HG02678 (cell line): ENCODE measurements around the gene TLL2.

Experiments
- ATAC-seq: cut with Tn5 transposase; IDR thresholded peaks from one replicate; pipeline ENCODE4 v1.9.1; 2021; ENCODE audit warnings: mild to moderate bottlenecking, moderate library complexity; ENCODE audit not compliant: unreplicated experiment

TLL2 gene

DNA sequence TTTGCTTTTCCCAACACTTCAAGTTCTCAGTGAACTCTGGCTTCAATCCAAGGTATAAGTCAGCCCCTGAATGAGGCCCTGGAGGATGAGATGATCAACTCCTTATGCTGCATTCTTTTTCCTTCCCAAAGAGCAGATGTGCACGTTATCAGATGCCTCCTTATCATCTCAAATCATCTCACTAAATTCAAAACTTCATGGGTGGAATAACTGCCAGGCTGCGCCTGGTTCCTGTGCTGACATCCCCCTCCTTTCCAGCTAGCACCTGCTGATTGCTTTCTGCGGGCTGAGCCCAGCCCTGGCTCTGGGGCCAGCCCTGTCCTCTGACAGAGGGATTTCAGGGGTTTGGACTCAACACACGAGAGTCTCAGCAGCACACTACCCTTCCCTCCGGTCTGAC, 44.9 kb downstream of the TLL2 start:
- ATAC-seq, result no peak

DNA sequence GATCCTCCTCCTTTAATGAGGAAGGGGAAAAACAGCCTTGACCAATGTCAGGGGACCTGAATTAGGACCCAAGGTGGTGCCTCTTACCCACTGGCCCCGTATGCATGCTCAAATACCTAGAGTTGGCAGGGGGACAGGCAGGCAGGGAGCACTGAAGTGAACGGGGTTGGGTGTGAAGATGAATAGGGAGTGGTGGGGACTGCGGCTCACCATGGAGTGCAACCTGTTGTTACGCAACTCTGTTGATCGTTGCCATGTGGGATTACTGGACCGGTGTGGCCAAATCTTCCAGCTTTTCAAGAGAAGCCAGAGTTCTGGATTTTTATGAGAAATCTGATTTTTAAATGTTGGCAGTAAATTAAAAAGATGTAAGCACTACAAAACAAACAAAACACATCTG, 48.1 kb downstream of the TLL2 start:
- no peak for ATAC-seq

DNA sequence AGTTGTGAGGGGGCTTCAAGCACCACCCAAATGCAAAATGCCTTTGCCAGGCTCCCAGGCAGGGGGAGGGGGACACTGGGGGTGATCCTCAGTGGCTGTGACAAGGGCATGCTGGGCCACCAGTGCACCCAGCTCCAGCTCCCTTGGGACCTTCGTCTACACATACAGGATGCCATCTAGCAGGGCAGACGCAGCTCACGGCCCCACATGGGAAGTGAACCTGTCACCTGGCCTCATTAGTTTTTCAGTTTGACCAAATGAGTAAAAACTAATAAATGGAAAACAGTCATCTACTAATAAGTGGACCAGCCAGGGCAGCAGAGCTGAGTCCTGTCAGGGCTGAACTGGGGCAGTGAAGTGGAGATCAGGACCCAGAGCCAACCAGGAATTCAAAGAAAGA, 50.2 kb downstream of the TLL2 start:
- no peak for ATAC-seq

DNA sequence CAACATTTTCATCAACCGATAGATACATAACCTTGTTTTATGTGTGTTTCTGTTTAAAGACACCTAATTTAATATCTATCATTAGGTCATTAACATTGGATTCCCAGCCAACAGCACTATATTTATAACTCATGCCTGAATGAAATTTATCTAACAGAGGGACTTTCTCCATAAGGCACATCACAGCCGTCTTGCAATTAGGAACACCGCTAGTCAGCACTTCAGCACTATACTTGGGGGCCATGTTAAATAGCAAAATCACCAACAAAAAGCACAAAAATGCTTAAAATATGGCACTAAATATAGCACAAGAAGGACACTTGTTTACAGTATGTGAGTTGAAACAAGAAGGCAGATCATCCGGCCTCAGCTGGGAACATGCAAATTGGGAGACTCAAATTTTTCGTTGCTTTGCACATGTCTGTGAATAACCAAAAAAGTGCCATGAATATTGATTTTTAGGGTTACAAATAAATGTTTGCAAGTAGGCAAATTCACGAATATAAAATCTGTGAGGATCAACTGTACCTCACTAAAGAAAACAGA, 51.0 kb downstream of the TLL2 start:
- ATAC-seq, result no peak

DNA sequence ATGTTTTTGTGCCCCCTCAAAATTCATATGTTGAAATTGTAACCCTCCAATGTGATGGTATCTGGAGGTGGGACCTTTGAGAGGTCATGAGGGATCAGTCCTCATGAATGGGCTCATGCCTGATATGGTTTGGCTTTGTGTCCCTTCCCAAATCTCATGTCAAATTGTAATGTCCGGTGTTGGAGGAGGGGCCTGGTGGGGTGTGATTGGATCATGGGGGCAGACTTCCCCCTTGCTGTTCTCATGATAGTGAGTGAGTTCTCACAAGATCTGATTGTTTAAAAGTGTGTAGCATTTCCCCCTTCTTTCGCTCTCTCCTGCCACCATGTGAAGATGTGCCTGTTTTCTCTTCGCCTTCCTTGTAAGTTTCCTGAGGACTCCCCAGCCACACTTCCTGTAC, 53.4 kb downstream of the TLL2 start:
- no peak for ATAC-seq

DNA sequence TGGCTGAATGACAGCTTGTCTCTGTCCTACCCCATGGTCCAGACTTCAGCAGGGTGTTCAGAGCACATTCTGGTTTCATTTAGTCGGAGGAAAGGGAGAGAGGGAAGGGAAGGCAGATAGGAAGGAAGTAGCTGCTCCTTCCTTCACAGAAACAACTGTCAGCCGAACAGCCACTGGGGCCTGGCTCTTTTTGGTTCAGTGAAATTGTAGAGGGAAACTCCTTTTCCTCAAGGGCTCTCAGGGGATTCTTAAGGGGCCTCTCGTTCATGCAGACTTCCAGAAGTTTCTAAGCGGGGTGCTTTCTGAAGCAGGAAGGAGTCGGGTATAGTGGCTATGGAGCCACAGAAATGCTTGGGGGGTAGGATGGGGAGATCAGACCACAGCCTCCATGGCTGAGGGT, 56.4 kb downstream of the TLL2 start:
- ATAC-seq, result no peak

DNA sequence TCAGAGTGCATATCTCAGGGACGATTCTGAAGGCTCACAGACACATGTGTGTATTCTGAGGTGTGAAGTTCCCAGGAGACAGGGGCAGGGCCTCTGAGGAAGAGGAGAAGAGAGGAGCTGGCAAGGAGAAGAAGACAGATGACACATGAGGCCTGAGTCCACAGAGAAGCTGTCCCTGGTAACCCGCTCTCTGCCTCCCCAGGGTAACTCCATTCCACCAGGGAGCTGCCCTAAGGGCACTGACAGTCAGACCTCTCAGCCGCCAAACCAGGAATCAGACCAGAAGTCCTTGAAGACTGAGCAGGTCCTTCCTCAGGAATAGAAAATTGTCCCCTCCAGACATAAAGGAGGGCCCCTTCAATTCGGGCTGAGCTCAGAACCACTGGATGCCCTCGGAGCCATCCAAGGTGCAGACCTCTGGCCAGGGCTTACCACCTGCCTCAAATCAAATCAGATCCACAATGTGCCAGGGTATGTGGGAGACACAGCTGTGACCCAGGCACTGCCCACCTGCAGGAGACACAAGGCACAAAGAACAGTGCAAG, 57.4 kb downstream of the TLL2 start:
- ATAC-seq, result no peak

DNA sequence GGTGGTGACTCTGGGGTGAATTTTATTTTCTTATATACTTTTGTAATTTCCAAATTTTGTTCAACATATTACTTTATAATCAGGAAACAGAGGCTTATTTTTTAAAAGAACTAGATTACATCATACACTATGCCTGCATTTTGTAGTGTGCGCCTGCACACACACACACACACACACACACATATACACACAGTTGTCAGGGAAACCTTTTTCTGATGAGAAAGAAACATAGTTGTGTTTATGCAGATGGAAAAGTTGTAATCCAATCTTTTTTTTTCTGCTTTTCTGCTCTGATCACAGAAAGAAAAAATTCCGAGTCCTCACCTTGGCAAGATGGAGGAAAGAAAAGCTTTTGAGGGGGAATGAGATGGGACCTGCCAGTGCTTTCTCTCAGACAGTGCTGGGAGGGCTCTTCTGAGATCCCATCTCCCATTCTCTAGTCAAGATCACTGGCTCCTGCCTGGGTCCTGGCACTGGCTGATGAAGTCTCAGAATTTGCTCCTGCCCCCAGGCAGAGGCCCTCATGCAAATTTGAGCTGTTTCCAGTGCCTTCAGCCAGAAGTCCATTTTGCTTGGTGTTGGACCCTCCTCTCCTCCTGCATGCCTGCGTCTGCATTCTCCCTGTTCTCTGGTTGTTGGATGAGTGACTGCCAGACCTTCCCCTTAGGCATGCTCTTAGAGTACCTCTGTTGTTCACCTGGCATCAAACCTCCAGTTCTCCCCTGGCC, 59.7 kb downstream of the TLL2 start:
- no peak for ATAC-seq

DNA sequence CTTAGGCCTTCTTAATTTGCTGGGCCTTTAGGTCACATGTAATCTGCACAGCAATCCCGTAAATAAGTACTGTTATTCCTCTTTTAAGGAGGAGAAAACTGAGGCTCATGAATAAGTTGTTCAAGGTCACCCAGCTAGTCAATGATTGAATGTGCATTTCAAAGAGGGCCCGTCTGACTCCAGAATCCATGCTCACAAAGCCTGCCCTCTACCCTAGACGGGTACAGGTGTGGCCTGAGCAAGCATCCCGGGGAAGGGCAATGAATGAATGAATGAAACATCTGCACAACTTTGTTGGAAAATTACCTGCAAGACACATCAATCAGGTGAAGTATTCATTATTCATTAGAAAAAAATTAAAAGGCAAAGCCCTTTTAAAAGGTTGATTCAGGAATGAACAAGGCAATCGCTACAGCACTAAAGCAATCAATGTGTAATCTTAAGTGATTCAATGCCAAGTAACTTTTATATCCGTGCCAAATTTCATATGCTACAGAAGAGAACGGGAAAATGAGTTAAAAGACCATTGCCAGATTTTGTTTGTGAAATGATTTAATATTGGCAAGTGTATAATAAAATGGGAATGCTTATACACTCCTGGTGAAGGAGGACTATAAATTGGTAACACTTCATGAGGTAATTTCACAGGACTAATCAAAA, 61.1 kb downstream of the TLL2 start:
- no peak for ATAC-seq

DNA sequence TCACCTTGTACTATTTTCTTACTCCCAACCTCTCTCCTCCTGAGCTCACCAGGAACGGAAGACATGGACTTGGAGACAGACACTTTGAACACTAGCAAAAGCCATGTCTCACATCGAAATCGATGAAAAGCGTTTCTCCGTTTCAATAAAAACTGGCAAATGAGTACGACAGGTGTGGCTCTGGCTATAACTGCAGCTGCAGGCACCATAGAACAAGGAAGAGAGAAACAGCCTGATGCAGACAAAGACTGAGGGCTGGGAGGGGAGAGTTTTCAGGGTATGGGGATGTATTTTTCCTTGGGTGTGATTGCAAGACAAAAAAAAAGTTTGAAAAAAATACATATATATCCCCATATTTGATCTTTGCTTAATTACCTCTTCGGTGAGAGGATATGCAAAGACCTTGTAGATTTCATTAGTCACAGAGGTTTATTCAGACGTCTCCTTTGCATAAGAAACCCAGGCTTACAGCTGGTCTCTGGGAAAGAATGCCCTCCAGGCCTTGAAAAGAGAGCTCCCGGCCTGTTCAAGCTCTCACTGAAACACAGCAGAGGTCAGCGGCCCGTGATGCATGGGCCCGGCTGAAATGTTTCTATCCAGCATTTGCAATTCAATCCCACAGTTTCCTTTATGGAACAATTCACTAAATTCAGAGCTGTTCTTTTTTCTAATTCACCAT, 63.1 kb downstream of the TLL2 start:
- ATAC-seq, result no peak

DNA sequence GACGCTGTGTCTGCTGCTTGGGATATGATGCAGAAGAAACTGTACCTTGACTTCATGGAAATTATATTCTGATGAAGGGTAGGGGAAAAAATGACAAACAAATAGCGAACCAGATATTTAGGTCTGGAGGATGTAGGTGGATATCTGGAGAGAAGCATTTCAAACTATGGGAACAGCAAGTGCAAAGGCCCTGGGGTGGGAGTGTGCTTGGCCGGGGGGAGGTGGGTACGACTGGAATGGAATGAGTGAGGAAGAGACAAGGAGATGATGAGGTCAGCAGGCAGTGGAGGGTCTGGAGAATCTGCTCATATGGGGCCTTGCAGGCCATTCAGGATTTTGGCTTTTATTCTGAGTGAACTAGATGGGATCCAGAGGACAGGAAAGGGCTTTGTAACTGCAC, 65.2 kb downstream of the TLL2 start:
- no peak for ATAC-seq

DNA sequence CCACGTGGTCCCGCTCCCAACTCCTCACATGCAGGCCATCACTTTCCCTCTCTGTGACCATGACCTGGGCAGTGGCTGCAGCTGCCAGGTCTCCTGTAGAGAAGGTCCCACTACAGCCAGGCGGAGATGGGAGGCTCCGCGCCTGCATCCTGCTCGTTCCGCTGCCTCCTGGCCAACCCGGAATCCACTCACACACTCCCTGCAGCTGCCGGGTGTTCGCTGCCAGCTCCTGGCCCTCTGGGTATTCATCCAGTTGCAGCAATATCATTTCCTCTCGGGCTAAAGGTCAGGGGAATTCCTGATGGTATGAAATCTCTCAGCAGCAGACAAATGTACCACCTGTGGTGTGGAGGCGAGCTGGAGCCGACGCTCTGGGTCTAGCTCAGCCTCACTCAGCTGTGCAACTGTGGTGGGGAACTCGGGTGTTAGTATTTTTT, 65.7 kb downstream of the TLL2 start:
- ATAC-seq, result no peak

DNA sequence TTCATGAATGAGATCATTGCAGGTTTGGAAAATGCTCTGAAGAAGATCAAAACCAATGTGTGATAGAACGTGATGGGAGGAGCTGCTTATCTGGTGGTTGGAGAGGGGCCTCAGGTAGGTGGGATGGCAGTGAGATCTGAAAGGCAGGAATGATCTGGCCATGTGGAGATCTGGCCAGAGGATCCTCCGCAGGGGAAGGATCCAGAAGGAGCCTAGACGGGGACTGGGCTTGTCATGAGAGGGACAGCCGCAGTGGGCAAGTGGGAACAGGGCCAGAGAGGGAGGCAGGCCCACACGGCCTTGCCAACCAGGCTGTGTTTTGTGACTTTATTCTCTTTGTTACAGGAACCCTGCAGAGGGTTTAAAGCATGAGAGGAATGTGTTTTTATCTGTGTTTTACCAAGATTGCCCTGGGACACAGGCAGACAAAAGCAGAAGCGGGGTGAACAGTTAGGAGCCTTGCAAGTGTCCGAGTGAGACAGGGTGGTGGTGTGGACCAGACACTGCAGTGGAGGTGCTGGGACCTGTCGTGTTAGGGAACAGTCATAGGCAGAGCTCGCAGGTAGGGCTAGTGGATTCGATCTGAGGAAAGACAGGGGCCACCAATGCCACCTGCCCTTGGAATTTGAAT, 66.6 kb downstream of the TLL2 start:
- no peak for ATAC-seq

DNA sequence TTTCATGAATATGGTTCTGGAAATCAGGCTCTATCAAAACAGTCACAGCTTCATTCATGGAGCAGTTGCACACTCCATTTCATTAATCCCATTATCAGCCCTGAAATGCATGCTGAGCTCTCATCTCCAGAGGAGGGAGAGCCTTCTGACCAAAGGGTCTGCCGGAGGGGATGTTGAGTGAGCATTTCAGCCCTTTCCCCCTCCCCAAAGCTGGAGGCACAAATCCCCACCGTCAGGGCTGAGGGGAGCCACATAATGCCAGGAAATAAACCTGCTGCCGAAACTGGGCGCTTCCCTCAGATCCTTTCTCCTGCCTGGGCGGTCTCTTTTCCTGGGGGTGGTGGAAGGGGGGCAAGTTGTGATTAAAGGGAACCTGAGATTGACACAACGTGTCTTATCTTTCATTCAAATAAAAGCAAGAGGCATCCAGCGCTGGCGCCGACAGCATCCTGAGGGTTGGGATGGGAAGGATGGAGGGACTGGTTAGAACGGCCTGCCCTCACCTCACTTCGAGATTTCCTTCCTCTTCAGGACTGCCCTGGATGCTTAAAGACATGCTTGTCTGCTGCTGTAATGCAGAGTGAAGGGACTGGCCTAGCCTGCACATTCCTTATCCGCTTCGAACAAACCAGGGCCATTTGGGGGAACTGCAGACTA, 71.6 kb downstream of the TLL2 start:
- ATAC-seq, result no peak

DNA sequence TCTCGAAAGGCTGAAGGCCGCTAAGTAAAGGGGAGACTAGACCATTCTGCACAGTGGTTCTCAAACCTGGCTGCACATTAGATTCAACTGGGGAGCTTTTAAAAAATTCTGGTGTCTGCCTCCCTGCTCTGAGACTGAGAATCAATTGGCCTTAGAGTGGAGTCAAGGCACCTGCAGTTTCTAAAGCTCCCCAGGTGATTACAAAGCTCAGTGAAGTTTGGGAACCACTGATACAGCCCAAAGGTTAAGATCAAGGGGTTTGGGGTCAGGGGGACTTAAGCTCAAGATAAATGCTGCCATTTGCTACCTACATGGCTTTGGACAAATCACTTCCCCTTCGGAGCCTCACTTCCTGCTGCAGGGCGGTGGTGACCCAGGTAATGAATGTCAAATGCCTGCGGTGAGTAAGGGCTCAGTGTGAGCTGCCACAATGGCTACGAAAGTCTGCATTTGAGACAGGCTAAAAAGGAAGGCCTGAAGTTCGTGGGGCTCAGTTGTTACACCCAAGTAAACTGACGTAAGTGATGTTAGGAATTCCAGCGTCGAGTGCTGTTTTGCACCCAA, 72.3 kb downstream of the TLL2 start:
- no peak for ATAC-seq

DNA sequence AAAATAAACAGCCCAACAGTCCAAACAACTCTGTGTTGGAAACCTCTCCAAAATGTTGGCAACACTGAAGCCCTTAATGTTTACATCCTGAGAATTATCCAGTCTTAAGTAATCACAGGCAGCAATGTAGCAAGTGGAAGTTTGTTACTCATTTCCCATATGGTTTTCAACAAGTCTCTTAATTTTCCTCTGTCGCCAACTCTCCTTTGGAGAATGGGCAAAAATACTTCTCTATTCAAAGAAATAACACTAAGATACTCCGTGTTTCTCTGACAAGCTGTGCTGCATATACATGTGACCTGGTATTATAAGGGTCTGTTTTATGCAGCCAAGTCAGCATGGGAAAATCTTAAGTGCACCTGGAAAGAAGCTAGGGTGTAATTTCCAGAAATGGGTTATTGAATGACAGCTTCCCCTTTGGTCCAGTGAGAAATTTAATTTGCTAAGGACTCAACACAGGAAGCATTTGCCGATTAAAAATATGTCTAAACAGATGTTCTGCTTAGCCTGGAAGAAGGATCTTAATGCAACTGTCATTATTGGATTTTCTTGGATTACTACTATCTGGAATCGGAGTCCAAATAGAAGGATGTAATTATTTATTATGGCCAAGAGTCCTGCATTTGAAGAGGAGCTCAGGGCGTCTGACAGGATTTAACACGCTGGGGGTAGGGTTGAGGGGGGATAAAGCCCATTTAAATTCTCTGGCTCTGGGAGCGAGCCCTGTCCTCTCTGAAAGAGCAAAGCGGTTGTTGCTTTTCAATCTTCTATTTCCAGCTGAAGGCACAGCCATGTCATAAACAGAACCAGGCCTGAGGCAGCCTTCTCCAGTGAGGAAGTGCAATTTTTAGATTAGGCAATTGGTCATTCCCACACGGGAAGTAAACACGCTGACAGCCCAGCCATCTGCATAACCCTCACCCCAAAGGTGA, 73.1 kb downstream of the TLL2 start:
- ATAC-seq, result no peak

DNA sequence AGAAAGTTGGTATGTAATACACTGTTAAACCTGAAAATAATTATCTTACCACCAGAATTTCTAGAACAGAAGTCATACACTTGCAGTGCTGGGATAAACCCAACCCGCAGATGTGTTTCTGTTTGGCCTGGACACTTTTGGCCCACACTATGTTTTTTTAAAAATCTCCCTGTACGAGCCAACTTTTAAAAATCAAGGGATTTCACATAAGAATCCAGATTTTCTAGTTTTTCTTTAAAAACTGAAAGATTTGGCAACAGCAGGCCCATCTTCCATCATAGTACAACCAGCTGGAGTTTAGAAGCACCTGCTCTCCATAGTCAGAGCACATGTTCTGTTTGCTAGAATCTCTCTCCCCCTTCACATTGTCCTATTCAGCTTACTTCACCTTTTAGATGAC, 74.0 kb downstream of the TLL2 start:
- ATAC-seq, result no peak

DNA sequence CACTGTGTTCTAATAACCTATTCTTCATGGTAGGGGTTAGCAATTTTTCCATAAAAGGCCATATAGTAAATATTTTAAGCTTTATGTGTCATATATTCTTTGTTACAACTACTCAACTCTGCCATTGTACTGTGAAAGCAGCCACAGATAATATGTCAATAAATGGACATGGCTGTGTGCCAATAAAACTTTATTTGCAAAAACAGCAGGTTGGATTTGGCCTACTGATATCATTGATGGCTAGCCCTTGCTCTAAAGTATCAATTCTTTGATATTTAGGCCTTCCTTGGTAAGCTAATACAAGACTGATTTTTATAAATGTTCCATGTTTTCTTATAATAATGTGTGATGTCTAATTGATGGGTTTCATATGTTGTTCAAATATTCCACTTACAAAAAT, 77.7 kb downstream of the TLL2 start:
- no peak for ATAC-seq
